IMR-90 (cell line): Measurements from ENCODE around the gene RMND1. TPM values are rescaled to one million over a fixed set of nuclear protein-coding genes. Genes with fewer than 3 reads are reported as not detected.
A peak's percentile ranks its signal among the peaks of the same experiment; 100 is the strongest.

Experiments
- ATAC-seq: fragments of 200-7000 bp; cut with Tn5 transposase; 2 replicates; pipeline ENCODE4 v1.9.1; 2020; ENCODE audit warnings: low read depth, mild to moderate bottlenecking, moderate library complexity
- BruUV-seq: library from RNA; stranded (reverse); fragments of 400-500 nt; replicated peaks from 2 replicates; lab custom pipeline; 2021; lab: Mats Ljungman, UMichigan
- CTCF ChIA-PET: fragments of 300-600 bp; formaldehyde crosslinking; extraction: SDS; loops from one replicate; lab custom pipeline; 2021; ENCODE audit warnings: antibody characterized with exemption; lab: Yijun Ruan, JAX
- POLR2A ChIA-PET: fragments of 300-600 bp; sonication (Branson Sonifier 250); formaldehyde crosslinking; loops from one replicate; lab custom pipeline; 2022; ENCODE audit warnings: antibody characterized with exemption; ENCODE audit not compliant: unreplicated experiment; lab: Charles Lee
- DNase-seq: peaks from one replicate; pipeline ENCODE4 v3.0.0; 2013
- H2AFZ ChIP-seq: replicated peaks from 2 replicates; pipeline ENCODE3; 2013; ENCODE audit warnings: low read length, mild to moderate bottlenecking; ENCODE audit not compliant: poor library complexity
- H2AK5ac ChIP-seq: 2 replicates; pipeline ENCODE4 v1.6.1; 2013; ENCODE audit warnings: low read depth, low read length, inconsistent platforms
- H2AK9ac ChIP-seq: replicated peaks from 2 replicates; pipeline ENCODE3; 2013; ENCODE audit warnings: mild to moderate bottlenecking, low read depth, low read length, moderate library complexity; ENCODE audit not compliant: poor library complexity
- H2BK120ac ChIP-seq: 2 replicates; pipeline ENCODE4 v1.6.1; 2013; ENCODE audit warnings: low read depth, low read length, inconsistent platforms
- H2BK15ac ChIP-seq: 3 replicates; pipeline ENCODE4 v1.6.1; 2013; ENCODE audit warnings: low read depth, low read length, inconsistent platforms
- H2BK20ac ChIP-seq: 2 replicates; pipeline ENCODE4 v1.6.1; 2013; ENCODE audit warnings: low read depth, mild to moderate bottlenecking, inconsistent platforms, low read length, moderate library complexity
- H2BK5ac ChIP-seq: 2 replicates; pipeline ENCODE4 v1.6.1; 2013; ENCODE audit warnings: mild to moderate bottlenecking, low read depth, low read length, inconsistent platforms; ENCODE audit not compliant: poor library complexity, severe bottlenecking
- H3K14ac ChIP-seq: replicated peaks from 2 replicates; pipeline ENCODE4 v1.6.1; 2013; ENCODE audit warnings: low read depth, low read length, inconsistent platforms
- H3K18ac ChIP-seq: 2 replicates; pipeline ENCODE4 v1.6.1; 2013; ENCODE audit warnings: low read depth, low read length, control low read depth
- H3K23ac ChIP-seq: 2 replicates; pipeline ENCODE4 v1.6.1; 2013; ENCODE audit warnings: low read depth, low read length, inconsistent platforms
- H3K27ac ChIP-seq: 2 replicates; pipeline ENCODE4 v1.5.1; 2013; ENCODE audit warnings: mild to moderate bottlenecking, control low read depth, low read length; ENCODE audit not compliant: insufficient read depth
- H3K27me3 ChIP-seq: 2 replicates; pipeline ENCODE4 v1.6.1; 2013; ENCODE audit warnings: low read length; ENCODE audit not compliant: control insufficient read depth, insufficient read depth
- H3K36me3 ChIP-seq: 2 replicates; pipeline ENCODE4 v1.6.1; 2013; ENCODE audit warnings: low read length, mixed read lengths; ENCODE audit not compliant: control insufficient read depth, insufficient read depth
- H3K4ac ChIP-seq: 2 replicates; pipeline ENCODE4 v1.6.1; 2013; ENCODE audit warnings: low read depth, low read length, inconsistent platforms
- H3K4me1 ChIP-seq: 2 replicates; pipeline ENCODE4 v1.6.1; 2013; ENCODE audit warnings: low read length, mixed read lengths; ENCODE audit not compliant: control insufficient read depth, insufficient read depth
- H3K4me2 ChIP-seq: 2 replicates; pipeline ENCODE4 v1.6.1; 2013; ENCODE audit warnings: low read depth, mild to moderate bottlenecking, control low read depth, low read length, moderate library complexity
- H3K4me3 ChIP-seq: 2 replicates; pipeline ENCODE4 v1.5.1; 2013; ENCODE audit warnings: low read depth, mild to moderate bottlenecking, control low read depth, low read length, moderate library complexity; ENCODE audit not compliant: insufficient read depth
- H3K56ac ChIP-seq: 2 replicates; pipeline ENCODE4 v1.6.1; 2013; ENCODE audit warnings: low read length, inconsistent platforms; ENCODE audit not compliant: insufficient read depth; ENCODE audit errors: extremely low read depth
- H3K79me1 ChIP-seq, 2 experiments: 2 replicates each; pipeline ENCODE4 v1.6.1; 2013; ENCODE audit warnings: low read length in 2 of 2, inconsistent platforms in 1 of 2, low read depth in 1 of 2
- H3K9ac ChIP-seq: 2 replicates; pipeline ENCODE4 v1.6.1; 2013; ENCODE audit warnings: low read depth, low read length, control low read depth
- H3K9me1 ChIP-seq: 2 replicates; pipeline ENCODE4 v1.6.1; 2013; ENCODE audit warnings: low read length, inconsistent platforms; ENCODE audit not compliant: insufficient read depth
- H3K9me3 ChIP-seq: 2 replicates; pipeline ENCODE4 v1.6.1; 2013; ENCODE audit warnings: low read length; ENCODE audit not compliant: control insufficient read depth, insufficient read depth
- H4K20me1 ChIP-seq: 2 replicates; pipeline ENCODE4 v1.6.1; 2013; ENCODE audit warnings: low read length, inconsistent platforms; ENCODE audit not compliant: insufficient read depth
- H4K5ac ChIP-seq: 2 replicates; pipeline ENCODE4 v1.6.1; 2013; ENCODE audit warnings: mild to moderate bottlenecking, low read depth, low read length, control low read depth
- H4K8ac ChIP-seq, 2 experiments: 2 replicates each; pipeline ENCODE4 v1.6.1; 2013; ENCODE audit warnings: low read depth in 2 of 2, low read length in 2 of 2, control low read depth in 1 of 2, inconsistent platforms in 1 of 2
- H4K91ac ChIP-seq: 2 replicates; pipeline ENCODE4 v1.6.1; 2013; ENCODE audit warnings: low read depth, low read length, inconsistent platforms; ENCODE audit not compliant: insufficient read depth
- CHD1 ChIP-seq: IDR thresholded peaks from 2 replicates; pipeline ENCODE4 v1.6.1; 2012; ENCODE audit warnings: low read depth, low read length, improper control_type of control experiment
- CTCF ChIP-seq: conservative IDR thresholded peaks from 2 replicates; pipeline ENCODE4 v1.5.1; 2012; ENCODE audit warnings: mild to moderate bottlenecking, low read depth, low read length, improper control_type of control experiment
- ELK1 ChIP-seq: fragments of 150-350 bp; IDR thresholded peaks from 2 replicates; pipeline ENCODE4 v1.6.1; 2016; ENCODE audit warnings: low read depth, mild to moderate bottlenecking, low read length, moderate library complexity, borderline replicate concordance
- MAFK ChIP-seq: IDR thresholded peaks from 2 replicates; pipeline ENCODE4 v1.6.1; 2012; ENCODE audit warnings: low read depth, low read length, improper control_type of control experiment
- RAD21 ChIP-seq: IDR thresholded peaks from 2 replicates; pipeline ENCODE4 v1.6.1; 2012; ENCODE audit warnings: low read length, improper control_type of control experiment
- dilution Hi-C: fragments of 300-500 bp; cut with HindIII; formaldehyde crosslinking; loops from one replicate; pipeline ENCODE4 v1.14.3; 2018; ENCODE audit warnings: low sequenced_read_pairs; ENCODE audit not compliant: unreplicated experiment
- in situ Hi-C: fragments of 300-500 bp; cut with MboI; formaldehyde crosslinking; loops from 3 replicates; pipeline ENCODE4 v1.14.3; 2019; ENCODE audit warnings: low sequenced_read_pairs, inconsistent platforms, mixed read lengths
- intact Hi-C: fragments of 100-400 bp; cut with micrococcal nuclease; formaldehyde crosslinking; loops from 2 replicates; pipeline ENCODE4 v1.10.0; 2022
- polyA plus RNA-seq, 3 experiments: library from polyadenylated mRNA; depleted of rRNA; stranded (reverse); fragments of >200 nt; gene quantifications; 2 replicates each; pipeline ENCODE4 v1.2.3, GENCODE V29; 2012; ENCODE audit warnings: low replicate concordance in 1 of 3
- total RNA-seq: library from RNA; depleted of rRNA; stranded (reverse); fragments of >200 nt; gene quantifications from 2 replicates; pipeline ENCODE4 v1.2.3, GENCODE V29; 2012

Gene RMND1
- total and polyA plus RNA-seq, 2 of the 4 experiments (the other 2 are of a cell fraction): 13.1 to 24.6 TPM

- H3K36me3 ChIP-seq: no peaks in the 10 kb centered on the region
- no peak overlapping the region for H2AK9ac ChIP-seq
- no peak overlapping the region for H3K27ac ChIP-seq
- H3K4me1 ChIP-seq: peaks cover 6% of the 10 kb centered on the region; the same call in 1 of the 2 replicates
- no peak overlapping the region for H3K4me2 ChIP-seq
- H3K9me1 ChIP-seq: 0 out of 2 replicates have a peak, but pooled peaks cover 3% of the 10 kb centered on the region
- TF ChIP-seq RAD21 (no peak), ELK1 (no peak), CTCF (no peak), CHD1 (no peak), MAFK (peak; percentile 68)
- intact Hi-C loops: no loop called here
- in situ Hi-C loops: no loop called here
- H2AFZ ChIP-seq: no peak overlapping the region
- no peak overlapping the region for H3K56ac ChIP-seq
- H4K5ac ChIP-seq: no peak overlapping the region
- no peaks in the 10 kb centered on the region for H3K79me1 ChIP-seq
- no peak overlapping the region for H4K8ac ChIP-seq
- H3K27me3 ChIP-seq: no peaks in the 10 kb centered on the region
- ChIA-PET POLR2A (no interaction called here), CTCF (interaction anchor here (0.7 kb wide), 1 partner anchor 9 kb away, joined by 4 read pairs; no protein-coding TSS in a partner anchor)
- H3K18ac ChIP-seq: no peak overlapping the region
- no peak overlapping the region for H3K14ac ChIP-seq
- DNase-seq (no peak), ATAC-seq (no peak)
- no TSS peak for BruUV-seq
- no peak overlapping the region for H3K4ac ChIP-seq
- no peak overlapping the region for H2BK20ac ChIP-seq
- no peak overlapping the region for H2AK5ac ChIP-seq
- H2BK120ac ChIP-seq: no peak overlapping the region
- H4K20me1 ChIP-seq: no peaks in the 10 kb centered on the region
- H2BK15ac ChIP-seq: no peak overlapping the region
- no peak overlapping the region for H3K4me3 ChIP-seq
- H2BK5ac ChIP-seq: no peak overlapping the region
- H3K23ac ChIP-seq: no peak overlapping the region; the same call in 1 of the 2 replicates
- H3K9me3 ChIP-seq: no peaks in the 10 kb centered on the region
- no peak overlapping the region for H3K9ac ChIP-seq
- H4K91ac ChIP-seq: no peak overlapping the region
- dilution Hi-C loops: no loop called here
Measured at GRCh38 chr6:151483994-151484393, 32.1 kb upstream of the RMND1 start.
